Stimulated activated CD4-positive, alpha-beta T cell treated with anti-CD3 and anti-CD28 coated beads, Interleukin-1b, Interleukin-23, amount 100 ng/mL, for 1 hour (primary cell): ENCODE results near the gene SPRYD4.
A peak's percentile ranks its signal among the peaks of the same experiment; 100 is the strongest.
"Not testable (repeated sequence)": the region's sequence is repeated elsewhere in the genome, so short reads cannot be mapped to it uniquely, and the experiment has no call there.

Experiments used
- DNase-seq, 2 donors: peaks; one replicate each; pipeline ENCODE4 v3.0.0-alpha.2; 2020; ENCODE audit warnings: low read depth in 2 of 2

The SPRYD4 gene

DNA sequence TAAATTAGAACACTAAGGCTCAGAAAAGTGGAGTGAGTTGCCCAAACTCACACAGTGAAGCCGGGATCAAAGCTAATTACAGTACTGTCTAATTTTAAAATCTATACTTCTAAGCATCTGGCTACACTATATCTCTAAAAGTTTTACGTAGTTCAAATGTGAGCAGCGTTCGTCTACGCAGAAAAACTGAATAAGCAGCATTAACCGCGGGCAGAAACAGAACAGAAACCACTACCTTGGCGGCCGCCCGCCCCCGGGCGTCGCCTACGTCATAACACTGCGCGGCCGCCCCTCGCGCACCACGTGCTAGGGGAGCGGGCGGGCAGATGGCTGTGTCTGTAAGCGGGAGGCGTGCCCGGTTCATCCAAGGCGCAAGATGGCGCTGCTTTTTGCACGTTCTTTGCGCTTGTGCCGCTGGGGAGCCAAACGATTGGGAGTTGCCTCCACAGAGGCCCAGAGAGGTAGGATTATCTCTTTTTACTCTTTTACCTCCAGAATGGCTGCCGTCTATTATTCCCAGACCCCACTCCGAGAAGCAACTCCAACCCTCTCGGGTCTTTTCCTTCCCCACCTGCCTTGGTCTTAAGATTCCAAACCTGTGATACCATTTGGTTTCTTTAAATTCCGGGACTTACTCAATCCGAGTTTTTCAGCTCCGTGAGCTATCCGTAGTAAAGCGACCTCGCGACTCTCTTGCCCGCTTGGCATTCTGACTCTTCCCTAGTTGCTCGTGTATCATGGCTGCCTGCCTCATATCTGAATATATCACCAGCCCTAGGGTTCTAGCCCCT, at the start of gene SPRYD4:
Gene SPRYD4 (plus strand): TSS at position 363 of the 791 bp plus-strand sequence. CDS start 14 bp downstream, at position 377.
- peak; percentile 79 to 88 for DNase-seq

DNA sequence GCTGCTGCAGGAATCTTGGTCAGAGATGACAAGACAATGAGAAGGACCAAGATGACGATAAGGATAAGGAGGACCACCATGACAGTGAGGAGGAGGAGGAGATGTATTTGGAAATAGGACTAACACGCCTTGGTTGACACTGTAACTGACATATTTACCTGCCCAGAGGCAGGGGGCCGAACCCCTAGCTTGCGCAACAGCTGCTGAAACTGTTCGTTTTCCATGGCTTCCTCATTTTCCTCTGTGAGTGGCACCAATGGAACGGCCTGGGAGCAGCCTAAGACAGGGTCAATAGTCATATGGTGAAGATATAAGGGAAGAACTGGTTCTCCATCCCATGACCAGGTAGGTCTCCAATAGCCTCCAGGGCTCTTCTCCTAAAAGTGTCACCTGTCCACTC, 48.0 kb upstream of the SPRYD4 start:
- no peak for DNase-seq

GRCh38 chr12:56425193-56425592, 43.2 kb upstream of the SPRYD4 start:
- DNase-seq, result no peak

DNA sequence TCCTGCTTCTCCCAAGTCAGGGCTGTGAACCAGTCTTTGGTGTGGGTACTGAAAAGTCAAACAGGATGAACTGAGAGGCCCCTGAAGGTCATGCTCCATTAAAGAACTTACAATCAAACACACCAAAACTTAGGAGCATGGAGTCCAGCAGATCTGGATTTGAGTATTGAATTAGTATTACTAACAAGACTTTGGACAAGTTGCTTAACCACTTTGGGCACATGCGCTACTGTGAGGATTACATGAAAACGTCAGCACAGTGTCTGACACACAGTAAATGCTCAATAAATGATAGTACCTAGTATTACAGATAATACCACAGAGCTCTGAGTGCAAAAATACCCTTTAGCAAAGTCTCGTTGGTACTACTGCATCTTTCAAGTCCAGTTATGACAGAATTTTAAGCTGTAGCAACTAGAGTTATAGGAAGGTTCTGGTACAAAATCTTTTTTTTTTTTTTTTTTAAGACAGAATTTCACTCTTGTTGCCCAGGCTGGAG, 42.4 kb upstream of the SPRYD4 start:
- no peak for DNase-seq

DNA sequence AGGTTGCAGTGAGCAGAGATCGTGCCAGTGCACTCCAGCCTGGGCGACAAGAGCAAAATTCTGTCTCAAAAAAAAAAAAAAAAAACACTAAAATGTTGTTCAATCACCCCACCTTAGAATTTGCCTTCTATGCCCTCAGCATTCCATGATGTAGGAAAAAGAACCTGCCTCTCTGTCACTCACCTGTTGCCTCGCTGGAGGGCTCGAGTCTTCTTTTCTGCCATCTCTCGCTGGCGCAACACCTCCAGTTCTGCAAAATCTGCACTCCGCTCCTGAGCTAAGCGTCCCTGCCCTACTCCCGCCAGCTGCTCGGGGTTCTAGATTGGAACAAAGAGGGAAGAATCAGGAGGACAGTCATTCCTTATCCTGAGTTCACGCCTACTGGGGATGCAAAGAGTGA, 37.1 kb upstream of the SPRYD4 start:
- no peak for DNase-seq

DNA sequence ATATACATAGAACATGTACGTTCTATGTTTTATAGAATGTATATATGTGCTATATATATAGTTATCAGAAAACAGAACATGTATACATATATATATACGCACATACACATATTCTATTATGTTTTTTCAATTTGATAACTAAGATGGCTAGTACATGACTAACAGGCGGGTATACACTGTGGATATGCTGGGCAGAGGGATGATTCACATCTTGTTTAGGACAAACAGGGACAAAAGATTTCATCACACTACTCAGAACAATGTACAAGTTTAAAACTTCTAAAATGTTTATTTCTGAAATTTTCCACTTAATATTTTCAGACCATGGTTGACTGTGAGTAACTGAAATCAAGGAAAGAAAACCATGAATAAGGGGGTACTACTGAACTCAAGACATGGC, 36.5 kb upstream of the SPRYD4 start:
- DNase-seq, result no peak

DNA sequence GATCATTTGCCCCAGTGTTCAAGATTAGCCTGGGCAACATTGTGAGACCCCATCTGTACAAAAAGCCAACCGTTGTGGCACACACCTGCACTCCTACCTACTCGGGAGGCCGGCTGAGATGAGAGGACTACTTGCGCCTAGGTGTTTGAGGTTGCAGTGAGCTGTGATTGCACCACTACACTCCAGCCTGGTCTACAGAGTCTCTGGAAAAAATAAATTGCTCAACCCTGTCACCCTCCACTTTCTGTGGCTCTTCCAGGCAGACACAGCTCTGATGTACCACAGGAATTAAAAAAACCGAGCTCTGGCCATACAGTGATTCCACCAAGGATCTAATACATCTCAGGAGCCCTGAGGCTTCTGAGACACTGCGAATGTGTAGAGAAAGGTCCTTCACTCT, 33.5 kb upstream of the SPRYD4 start:
- DNase-seq, result no peak

GRCh38 chr12:56437430-56438176, 30.8 kb upstream of the SPRYD4 start:
- no peak for DNase-seq

DNA sequence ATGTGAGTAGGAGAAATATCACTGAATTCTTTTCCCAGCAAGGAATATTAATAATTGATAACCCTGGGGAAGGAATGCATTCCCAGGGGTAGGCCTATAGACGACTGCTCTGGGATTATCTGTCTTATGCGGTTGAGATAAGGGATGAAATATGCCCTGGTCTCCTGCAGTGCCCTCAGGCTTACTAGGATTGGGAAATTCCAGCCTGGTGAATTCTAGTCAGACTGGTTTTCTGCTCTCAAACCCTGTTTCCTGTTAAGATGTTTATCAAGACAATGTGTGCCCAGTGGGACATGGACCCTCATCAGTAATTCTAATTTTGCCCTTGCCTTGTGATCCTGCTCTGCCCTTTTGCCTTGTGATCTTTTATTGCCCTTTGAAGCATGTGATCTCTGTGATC, 25.2 kb upstream of the SPRYD4 start:
- DNase-seq, result not testable (repeated sequence)

DNA sequence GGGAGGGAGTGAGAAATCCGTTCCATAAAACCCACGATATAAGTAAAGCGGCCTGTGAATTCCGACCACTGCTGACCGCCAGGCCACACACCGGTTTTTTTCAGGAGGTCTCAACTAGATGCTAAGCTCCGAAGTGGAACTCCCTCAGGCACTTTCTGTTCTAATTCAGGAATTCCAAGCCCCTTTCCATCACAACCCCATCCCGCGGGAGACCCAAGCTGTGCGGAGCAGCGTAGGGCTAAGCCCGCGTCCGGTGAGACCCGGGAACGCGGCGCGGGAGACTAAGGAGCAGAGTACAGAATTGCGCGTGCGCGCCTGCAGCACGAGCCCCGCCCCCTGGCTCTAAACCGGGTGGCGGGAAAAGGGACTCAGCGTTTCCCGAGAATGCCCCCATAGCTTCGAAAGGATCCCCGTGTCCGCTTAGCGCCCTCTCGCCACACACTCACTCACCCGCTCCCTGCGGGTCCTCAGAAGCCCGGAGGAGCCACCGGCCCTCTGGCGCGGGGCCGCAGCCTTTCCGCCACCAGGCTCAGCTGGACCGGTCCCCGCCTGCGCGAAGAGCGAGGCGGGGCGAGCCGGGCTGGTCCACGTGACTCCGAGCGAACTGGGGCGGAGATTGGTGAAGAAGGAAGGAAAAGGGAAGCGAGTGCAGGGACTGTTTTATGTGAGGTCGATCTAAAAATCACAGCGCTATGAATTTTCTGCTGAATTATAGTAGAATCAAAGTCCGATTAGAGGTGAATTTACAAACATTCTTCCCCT, 19.3 kb upstream of the SPRYD4 start, which contains the start of gene TIMELESS:
Gene TIMELESS (minus strand): TSS at position 567 of the 762 bp plus-strand sequence. CDS start 15,256 bp downstream, outside the sequence.
- DNase-seq, result peak; percentile 57 to 65

GRCh38 chr12:56449622-56449984, 18.8 kb upstream of the SPRYD4 start:
- no peak for DNase-seq

GRCh38 chr12:56450241-56450640, 18.1 kb upstream of the SPRYD4 start:
- DNase-seq, result no peak

DNA sequence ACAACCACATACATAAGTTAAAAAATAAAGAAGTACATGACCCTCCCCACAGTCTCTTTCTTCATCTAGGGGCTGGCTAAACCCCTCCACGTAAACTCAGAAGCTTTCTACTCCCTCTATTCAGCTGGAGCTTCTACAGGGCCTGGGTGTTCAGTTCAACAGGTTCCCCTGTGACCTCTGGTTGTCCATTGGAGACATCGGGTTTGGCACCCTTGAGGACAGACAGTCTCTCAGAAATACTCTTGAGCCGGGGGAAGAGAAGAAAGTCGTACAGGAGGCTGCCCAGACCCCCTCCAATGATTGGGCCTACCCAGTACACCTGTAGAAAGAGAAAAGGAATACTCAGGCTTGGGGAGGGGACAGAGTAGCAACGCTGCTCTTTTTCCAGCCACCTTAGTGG, 17.2 kb upstream of the SPRYD4 start:
- no peak for DNase-seq

DNA sequence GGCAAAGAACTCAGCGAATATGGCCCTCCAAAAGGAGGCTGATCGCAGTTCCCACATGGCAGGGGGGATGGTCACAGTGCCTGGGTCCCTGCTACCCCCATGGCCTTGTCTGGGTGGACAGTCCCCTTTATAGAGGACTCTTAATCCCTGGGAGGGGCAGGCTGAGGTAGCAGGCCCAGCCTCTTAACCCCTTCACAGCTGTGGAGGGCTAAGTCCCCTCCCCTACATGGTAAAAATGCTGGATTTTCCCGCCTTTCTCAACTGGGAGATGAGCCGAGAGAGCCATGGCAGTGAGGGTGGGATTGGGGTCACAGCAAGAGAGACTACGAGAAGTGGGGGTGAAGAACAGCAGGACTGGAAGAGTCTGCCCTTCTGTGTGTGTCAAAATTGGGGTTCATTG, 13.8 kb upstream of the SPRYD4 start, which contains the start of gene MIP:
Gene MIP (minus strand): TSS at position 101 of the 400 bp plus-strand sequence. CDS start 44 bp downstream, at position 57.
- no peak for DNase-seq

GRCh38 chr12:56457817-56458216, 10.6 kb upstream of the SPRYD4 start:
- no peak for DNase-seq

- no peak for DNase-seq
Observed at GRCh38 chr12:56461235-56462159, 6.9 kb upstream of the SPRYD4 start.

- DNase-seq, result no peak
Observed at GRCh38 chr12:56462565-56462964, 5.8 kb upstream of the SPRYD4 start.

GRCh38 chr12:56469007-56469930, 891 bp downstream of the SPRYD4 start:
- DNase-seq, result no peak

GRCh38 chr12:56474389-56474788, 6.0 kb downstream of the SPRYD4 start:
- no peak for DNase-seq

GRCh38 chr12:56476143-56476542, 7.8 kb downstream of the SPRYD4 start:
- no peak for DNase-seq
